ENCODE results near the gene FCHO2. TPM values are rescaled to one million over a fixed set of nuclear protein-coding genes. Genes with fewer than 3 reads are reported as not detected.
"Not testable (repeated sequence)": the region's sequence is repeated elsewhere in the genome, so short reads cannot be mapped to it uniquely, and the experiment has no call there.

FCHO2 gene
- total RNA-seq, 4 donors from 2014 or later: 30.2 to 41.8 (median 36.6) TPM

- TF ChIP-seq POLR2A (IDR thresholded peaks at IDR 0.05): no peak
- no peak overlapping the region for H3K27ac ChIP-seq
- H3K4me1 ChIP-seq: no peaks in the 10 kb centered on the region
- peaks cover 0 to 38% (median 0%) of the 10 kb centered on the region in 3 donors for H3K36me3 ChIP-seq
- no peaks in the 10 kb centered on the region for H3K9me3 ChIP-seq
- no peak for DNase-seq
- WGBS, 2 donors: 76 to 83% methylated on average over 3 of the region's 3 CpGs
- H3K4me3 ChIP-seq: no peak overlapping the region
- intact Hi-C loops (cut with DNase I): no loop called here
- H3K27me3 ChIP-seq: no peaks in the 10 kb centered on the region
These were observed 50.0 kb downstream of the FCHO2 start for GRCh38 chr5:73005886-73006285.

GRCh38 chr5:73007051-73007450 lies 51.2 kb downstream of the FCHO2 start:
- intact Hi-C loops (cut with DNase I): no loop called here
- 88 to 91% methylated on average over 4 of the region's 4 CpGs for WGBS, 2 donors
- Histone ChIP-seq H3K27ac (no peak overlapping the region), H3K4me3 (no peak overlapping the region), H3K4me1 (no peaks in the 10 kb centered on the region), H3K36me3 (peaks cover 0 to 50% (median 0%) of the 10 kb centered on the region in 3 donors), H3K27me3 (no peaks in the 10 kb centered on the region), H3K9me3 (no peaks in the 10 kb centered on the region)
- no peak for DNase-seq
- no peak for TF ChIP-seq CTCF (IDR thresholded peaks at IDR 0.05)

- Histone ChIP-seq H3K9me3 (no peaks in the 10 kb centered on the region), H3K27ac (no peak overlapping the region), H3K36me3 (peaks cover 0 to 59% (median 0%) of the 10 kb centered on the region in 3 donors), H3K27me3 (no peaks in the 10 kb centered on the region), H3K4me1 (no peaks in the 10 kb centered on the region), H3K4me3 (no peak overlapping the region)
- no peak for DNase-seq
- TF ChIP-seq CTCF (IDR thresholded peaks at IDR 0.05) (no peak), POLR2A (IDR thresholded peaks at IDR 0.05) (no peak)
- intact Hi-C loops (cut with DNase I): no loop called here
- 87 to 90% methylated on average over 1 of the region's 1 CpG for WGBS, 2 donors
These were observed 53.0 kb downstream of the FCHO2 start for GRCh38 chr5:73008831-73009230.

- intact Hi-C loops (cut with DNase I); H3K4me3 ChIP-seq; H3K4me1 ChIP-seq; H3K27ac ChIP-seq; H3K9me3 ChIP-seq; H3K27me3 ChIP-seq; DNase-seq: not testable (repeated sequence)
- peaks cover 0 to 69% (median 0%) of the 10 kb centered on the region in 3 donors for H3K36me3 ChIP-seq
- WGBS, 2 donors: 83 to 93% methylated on average over 8 to 9 of the region's 9 CpGs
These were observed 55.8 kb downstream of the FCHO2 start for GRCh38 chr5:73011612-73012011.

GRCh38 chr5:73018892-73019291 lies 63.1 kb downstream of the FCHO2 start:
- Histone ChIP-seq H3K4me1 (peaks cover 0 to 30% (median 5%) of the 10 kb centered on the region in 3 donors), H3K9me3 (no peaks in the 10 kb centered on the region), H3K27ac (peak overlapping the region in 1 of 4 donors; percentile 44), H3K27me3 (no peaks in the 10 kb centered on the region), H3K36me3 (peaks cover 0 to 44% (median 0%) of the 10 kb centered on the region in 3 donors), H3K4me3 (no peak overlapping the region)
- TF ChIP-seq CTCF (IDR thresholded peaks at IDR 0.05) (no peak), POLR2A (IDR thresholded peaks at IDR 0.05) (no peak)
- intact Hi-C loops (cut with DNase I): no loop called here
- no peak for DNase-seq
- WGBS, 2 donors: 48 to 72% methylated on average over 2 of the region's 2 CpGs

- no peaks in the 10 kb centered on the region for H3K9me3 ChIP-seq
- TF ChIP-seq CTCF (IDR thresholded peaks at IDR 0.05) (no peak), POLR2A (IDR thresholded peaks at IDR 0.05) (no peak)
- H3K36me3 ChIP-seq: peaks cover 0 to 45% (median 0%) of the 10 kb centered on the region in 3 donors
- intact Hi-C loops (cut with DNase I): no loop called here
- H3K27ac ChIP-seq: no peak overlapping the region
- no peak overlapping the region for H3K4me3 ChIP-seq
- WGBS, 2 donors: 81 to 89% methylated on average over 2 of the region's 2 CpGs
- H3K27me3 ChIP-seq: no peaks in the 10 kb centered on the region
- peaks cover 0 to 30% (median 5%) of the 10 kb centered on the region in 3 donors for H3K4me1 ChIP-seq
- DNase-seq: no peak
These were observed 63.9 kb downstream of the FCHO2 start for GRCh38 chr5:73019766-73020165.
